Brain microvascular endothelial cell (primary cell): ENCODE measurements around the gene CEACAM1.

Experiments used
- DNase-seq: peaks from one replicate; pipeline ENCODE4 v3.0.0-alpha.2; 2020
- H3K27ac ChIP-seq: fragments of 250-450 bp; sonication (Bioruptor Pico); 2 replicates; pipeline ENCODE4 v1.5.1; 2020; ENCODE audit warnings: mild to moderate bottlenecking, moderate library complexity
- H3K27me3 ChIP-seq: fragments of 250-450 bp; sonication (Bioruptor Pico); replicated peaks from 2 replicates; pipeline ENCODE4 v1.5.1; 2020; ENCODE audit warnings: mild to moderate bottlenecking
- H3K36me3 ChIP-seq: fragments of 250-450 bp; sonication (Bioruptor Pico); replicated peaks from 2 replicates; pipeline ENCODE4 v1.5.1; 2020; ENCODE audit warnings: mild to moderate bottlenecking
- H3K4me3 ChIP-seq: 2 replicates; pipeline ENCODE4 v1.5.1; 2011; ENCODE audit warnings: low read depth, mild to moderate bottlenecking, control low read depth, low read length, moderate library complexity
- in situ Hi-C: cut with HindIII; loops from 2 replicates; pipeline ENCODE4 v1.10.0; 2017; ENCODE audit warnings: low sequenced_read_pairs, low pct_ligation_motif_present
- TF ChIP-seq, protein P1 (sequence below): IDR thresholded peaks from 2 replicates; pipeline ENCODE4 v1.5.1; 2011; ENCODE audit warnings: low read depth, mild to moderate bottlenecking, moderate library complexity, low read length, control low read depth, inconsistent platforms; ENCODE audit errors: missing control alignments

CEACAM1 gene

DNA sequence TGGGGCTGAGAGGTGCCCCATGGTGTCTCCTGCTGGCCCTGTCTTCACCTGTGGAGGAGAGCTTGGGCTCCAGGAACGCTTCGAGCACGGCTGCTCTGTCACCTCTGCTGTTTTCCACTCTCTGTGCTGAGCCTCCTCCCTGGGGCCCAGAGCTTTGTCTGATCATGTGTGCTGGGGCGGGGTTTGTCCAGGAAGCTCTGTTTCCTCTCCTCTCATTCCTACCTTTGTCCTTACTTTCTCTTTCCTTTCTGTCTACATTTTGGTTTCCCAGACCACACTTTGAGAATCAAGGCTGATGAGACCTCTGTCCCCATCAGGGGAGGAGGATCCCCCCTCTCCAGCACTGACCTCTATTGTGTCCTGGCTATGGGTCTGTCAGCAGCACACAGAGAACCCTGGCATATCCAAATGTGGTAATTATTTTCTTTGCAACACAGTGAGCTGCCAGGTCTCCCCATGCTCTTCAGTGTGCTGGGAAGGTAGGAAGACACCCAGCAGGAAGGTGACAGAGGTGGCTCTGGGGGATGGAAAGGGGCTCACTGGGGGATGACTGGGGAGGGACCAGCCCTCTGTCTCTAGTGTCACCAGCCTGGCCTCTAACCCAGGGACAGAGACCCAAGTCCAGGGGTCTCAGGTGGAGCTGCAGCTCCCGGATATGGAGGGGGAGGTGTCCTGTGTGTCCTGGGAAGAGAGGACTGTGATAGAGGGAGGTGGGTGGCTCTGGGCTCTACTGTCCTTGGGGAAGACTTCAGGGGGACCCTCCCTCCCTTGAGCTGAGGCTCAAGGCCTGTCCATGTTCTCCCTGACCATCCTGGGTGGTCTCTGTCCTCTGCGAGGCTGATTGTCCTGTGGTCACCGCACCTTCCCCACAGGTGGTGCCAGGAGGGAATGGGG, at the start of gene CEACAM1:
Gene CEACAM1, minus strand, starts transcription at position 128 of the 894 bp plus-strand sequence. Its CDS starts 107 bp downstream, at position 21.
- no peak within 1 kb of the TSS for H3K4me3 ChIP-seq

DNA sequence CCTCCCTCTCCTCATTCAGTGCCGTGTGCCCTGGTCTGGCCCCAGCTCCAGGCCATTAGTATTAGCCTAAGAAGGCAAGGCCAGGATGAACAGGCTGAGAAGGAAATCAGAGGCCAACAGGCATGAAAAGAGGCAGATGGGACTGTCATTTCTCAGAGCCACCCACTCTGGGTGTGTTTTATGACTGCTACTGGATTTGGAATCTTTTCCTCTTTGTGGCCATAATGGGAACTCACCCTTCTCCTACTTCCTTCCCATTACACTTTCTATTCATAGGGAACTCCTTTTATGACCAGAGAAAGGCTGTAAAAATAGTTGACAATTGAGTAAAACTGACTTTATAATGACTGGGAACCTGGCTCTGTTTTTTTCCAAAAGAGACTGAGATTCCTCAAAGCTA, 48.7 kb upstream of the CEACAM1 start:
- H3K4me3 ChIP-seq: no peak overlapping the region
- in situ Hi-C loops: no loop called here
- H3K27ac ChIP-seq: no peak overlapping the region
- no peak for DNase-seq
- TF ChIP-seq, protein P1, sequence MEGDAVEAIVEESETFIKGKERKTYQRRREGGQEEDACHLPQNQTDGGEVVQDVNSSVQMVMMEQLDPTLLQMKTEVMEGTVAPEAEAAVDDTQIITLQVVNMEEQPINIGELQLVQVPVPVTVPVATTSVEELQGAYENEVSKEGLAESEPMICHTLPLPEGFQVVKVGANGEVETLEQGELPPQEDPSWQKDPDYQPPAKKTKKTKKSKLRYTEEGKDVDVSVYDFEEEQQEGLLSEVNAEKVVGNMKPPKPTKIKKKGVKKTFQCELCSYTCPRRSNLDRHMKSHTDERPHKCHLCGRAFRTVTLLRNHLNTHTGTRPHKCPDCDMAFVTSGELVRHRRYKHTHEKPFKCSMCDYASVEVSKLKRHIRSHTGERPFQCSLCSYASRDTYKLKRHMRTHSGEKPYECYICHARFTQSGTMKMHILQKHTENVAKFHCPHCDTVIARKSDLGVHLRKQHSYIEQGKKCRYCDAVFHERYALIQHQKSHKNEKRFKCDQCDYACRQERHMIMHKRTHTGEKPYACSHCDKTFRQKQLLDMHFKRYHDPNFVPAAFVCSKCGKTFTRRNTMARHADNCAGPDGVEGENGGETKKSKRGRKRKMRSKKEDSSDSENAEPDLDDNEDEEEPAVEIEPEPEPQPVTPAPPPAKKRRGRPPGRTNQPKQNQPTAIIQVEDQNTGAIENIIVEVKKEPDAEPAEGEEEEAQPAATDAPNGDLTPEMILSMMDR: no peak
- H3K36me3 ChIP-seq: no peaks in the 10 kb centered on the region
- no peaks in the 10 kb centered on the region for H3K27me3 ChIP-seq

More for the DNA sequence above, at the start of gene CEACAM1:
- H3K27me3 ChIP-seq: peaks cover 2% of the 10 kb centered on the region
- H3K27ac ChIP-seq: no peak within 1 kb of the TSS
- TF ChIP-seq, protein P1: no peak
- H3K36me3 ChIP-seq: no peaks in the 10 kb centered on the region
- in situ Hi-C loops: no loop called here
- no peak for DNase-seq

DNA sequence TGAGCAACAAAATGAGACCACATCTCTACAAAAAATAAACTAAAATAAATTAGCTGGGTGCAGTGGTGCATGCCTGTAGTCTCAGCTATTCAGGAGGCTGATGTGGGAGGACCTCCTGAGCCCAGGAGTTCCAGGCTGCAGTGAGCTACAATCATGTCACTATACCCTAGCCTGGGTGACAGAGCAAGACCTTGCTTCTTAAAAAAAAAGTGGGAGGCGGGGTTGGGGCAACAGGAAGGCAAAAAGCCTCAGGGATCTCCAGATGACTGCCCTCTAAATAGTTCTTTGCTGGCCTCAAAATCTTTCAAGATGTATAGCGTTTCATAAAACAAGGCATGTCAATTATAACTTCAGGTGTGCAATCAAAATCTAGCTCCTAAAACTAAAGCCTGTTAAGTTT, 48.0 kb upstream of the CEACAM1 start:
- TF ChIP-seq, protein P1: no peak
- H3K4me3 ChIP-seq: no peak overlapping the region
- H3K27ac ChIP-seq: no peak overlapping the region
- no peak for DNase-seq
- in situ Hi-C loops: no loop called here
- no peaks in the 10 kb centered on the region for H3K36me3 ChIP-seq
- no peaks in the 10 kb centered on the region for H3K27me3 ChIP-seq

DNA sequence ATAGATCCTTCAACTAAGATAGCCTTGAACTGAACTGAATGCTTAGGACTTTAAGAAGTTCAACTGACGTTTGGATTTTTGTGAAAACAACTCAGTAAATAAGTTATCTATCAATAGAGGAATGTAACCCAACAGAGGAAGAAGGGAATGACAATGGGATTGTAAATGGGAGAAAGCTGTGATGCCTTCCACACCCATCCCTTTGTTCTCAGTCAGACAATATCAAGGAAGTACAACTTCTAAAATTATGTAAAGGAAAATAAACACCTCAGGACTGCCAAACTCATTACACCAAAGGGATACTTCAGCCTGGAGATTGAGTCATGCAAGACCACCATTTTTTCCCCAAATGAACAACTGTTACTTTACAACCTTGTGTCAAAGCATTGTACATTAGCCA, 45.4 kb upstream of the CEACAM1 start:
- H3K36me3 ChIP-seq: no peaks in the 10 kb centered on the region
- TF ChIP-seq, protein P1: no peak

DNA sequence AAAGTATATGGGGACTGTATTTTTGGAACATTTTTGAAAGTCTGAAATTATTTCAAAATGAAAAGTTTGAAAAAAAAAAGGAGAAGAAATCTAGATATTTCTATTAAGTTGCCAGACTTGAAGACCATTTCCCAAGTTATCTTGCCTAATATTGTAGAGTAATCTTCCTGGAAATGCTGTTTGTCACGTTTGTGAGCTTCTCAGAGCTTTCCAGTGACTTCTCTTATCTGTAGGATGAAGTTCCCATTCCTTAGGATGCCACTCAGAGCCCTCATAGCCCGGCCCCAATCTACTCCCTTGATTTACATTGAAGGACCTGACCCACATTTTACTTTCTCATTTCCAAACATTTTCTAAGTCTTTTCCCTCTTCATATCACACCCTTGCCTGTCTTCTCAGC, 42.8 kb upstream of the CEACAM1 start:
- in situ Hi-C loops: no loop called here
- Histone ChIP-seq H3K4me3 (no peak overlapping the region), H3K27me3 (no peaks in the 10 kb centered on the region), H3K27ac (no peak overlapping the region), H3K36me3 (no peaks in the 10 kb centered on the region)
- TF ChIP-seq, protein P1: no peak
- DNase-seq: no peak

More for the DNA sequence above, 45.4 kb upstream of the CEACAM1 start:
- Histone ChIP-seq H3K27ac (no peak overlapping the region), H3K27me3 (no peaks in the 10 kb centered on the region), H3K4me3 (no peak overlapping the region)
- DNase-seq: no peak
- in situ Hi-C loops: no loop called here

DNA sequence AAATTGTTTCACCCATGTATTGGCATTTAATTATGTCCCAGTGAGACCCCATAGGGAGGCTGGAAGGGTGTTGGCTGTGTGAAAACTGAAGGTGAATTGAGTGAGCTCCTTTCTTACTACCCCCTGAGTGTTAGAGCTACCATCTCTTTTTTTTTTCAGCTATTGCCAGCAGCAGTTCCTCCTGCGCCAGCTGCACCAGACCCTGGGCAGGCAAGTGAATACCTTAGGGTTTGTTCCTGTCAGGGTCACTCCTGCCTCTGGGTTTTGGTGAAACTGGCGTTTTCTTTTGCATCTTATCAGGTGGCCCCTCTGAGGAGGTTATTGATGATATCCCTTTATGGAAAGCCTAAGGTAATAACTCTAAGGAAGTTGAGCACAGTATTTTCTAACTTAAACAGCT, 40.9 kb upstream of the CEACAM1 start:
- DNase-seq: no peak
- Histone ChIP-seq H3K4me3 (no peak overlapping the region), H3K27ac (no peak overlapping the region), H3K36me3 (no peaks in the 10 kb centered on the region), H3K27me3 (no peaks in the 10 kb centered on the region)
- TF ChIP-seq, protein P1: no peak
- in situ Hi-C loops: no loop called here
